Astrocyte (in vitro differentiated cells and primary cell): ENCODE results near the gene TMSB10.

ENCODE experiments used
- CTCF ChIP-seq: IDR thresholded peaks from 2 replicates; pipeline ENCODE4 v1.5.1; 2011; ENCODE audit warnings: low read depth, mild to moderate bottlenecking, inconsistent platforms, low read length, moderate library complexity; ENCODE audit not compliant: insufficient read depth
- EZH2 ChIP-seq: IDR thresholded peaks from 2 replicates; pipeline ENCODE4 v1.6.1; 2012; ENCODE audit warnings: mild to moderate bottlenecking, low read length, inconsistent platforms; ENCODE audit not compliant: insufficient read depth

- TF ChIP-seq CTCF (no peak), EZH2 (no peak)
Observed at GRCh38 chr2:84858937-84859336, 46.5 kb upstream of the TMSB10 start.
